Fibroblast of pulmonary artery (primary cell): ENCODE measurements around the gene ST8SIA5.

Experiments
- DNase-seq: peaks from one replicate; pipeline ENCODE4 v3.0.0-alpha.2; 2010; ENCODE audit warnings: low read depth
- H3K4me3 ChIP-seq: replicated peaks from 2 replicates; pipeline ENCODE4 v1.5.1; 2011; ENCODE audit warnings: low read depth, mild to moderate bottlenecking, control low read depth, low read length, moderate library complexity
- CTCF ChIP-seq: IDR thresholded peaks from 2 replicates; pipeline ENCODE4 v1.5.1; 2011; ENCODE audit warnings: mild to moderate bottlenecking, control low read depth, low read length, inconsistent platforms; ENCODE audit errors: missing control alignments

Gene ST8SIA5

GRCh38 chr18:46683252-46683651 lies 73.6 kb downstream of the ST8SIA5 start:
- DNase-seq = no peak
- no peak for TF ChIP-seq CTCF
- no peak overlapping the region for H3K4me3 ChIP-seq

GRCh38 chr18:46680784-46681695 lies 75.8 kb downstream of the ST8SIA5 start:
- no peak for TF ChIP-seq CTCF
- H3K4me3 ChIP-seq = no peak overlapping the region
- DNase-seq = no peak

- no peak for DNase-seq
- TF ChIP-seq CTCF = no peak
These were observed 76.8 kb downstream of the ST8SIA5 start for GRCh38 chr18:46679846-46680598.

GRCh38 chr18:46678785-46679399 lies 78.0 kb downstream of the ST8SIA5 start:
- no peak for TF ChIP-seq CTCF
- no peak overlapping the region for H3K4me3 ChIP-seq
- DNase-seq = no peak

More at GRCh38 chr18:46679846-46680598, 76.8 kb downstream of the ST8SIA5 start:
- H3K4me3 ChIP-seq = no peak overlapping the region

GRCh38 chr18:46678041-46678440 lies 78.8 kb downstream of the ST8SIA5 start:
- no peak for TF ChIP-seq CTCF
- H3K4me3 ChIP-seq = no peak overlapping the region
- no peak for DNase-seq

- no peak for TF ChIP-seq CTCF
- H3K4me3 ChIP-seq = no peak overlapping the region
- DNase-seq = no peak
These were observed 79.2 kb downstream of the ST8SIA5 start for GRCh38 chr18:46677611-46678010.
